ENCODE data around the gene ATRNL1. TPM values are rescaled to one million over a fixed set of nuclear protein-coding genes. Genes with fewer than 3 reads are reported as not detected.

The ATRNL1 gene
- total RNA-seq, 1 experiment from 2014 or later, result 28.7 TPM

- TF ChIP-seq ARID4B (CRISPR knock-in tag; IDR thresholded peaks at IDR 0.05; ENCODE audit: borderline replicate concordance) (no peak), SP1 (CRISPR knock-in tag; conservative IDR thresholded peaks at IDR 0.05) (no peak), SMAD4 (CRISPR knock-in tag; IDR thresholded peaks at IDR 0.05) (no peak), ZNF671 (CRISPR knock-in tag; IDR thresholded peaks at IDR 0.05) (no peak)
Measured at GRCh38 chr10:115790220-115790619, 697.1 kb downstream of the ATRNL1 start (continued).

DNA sequence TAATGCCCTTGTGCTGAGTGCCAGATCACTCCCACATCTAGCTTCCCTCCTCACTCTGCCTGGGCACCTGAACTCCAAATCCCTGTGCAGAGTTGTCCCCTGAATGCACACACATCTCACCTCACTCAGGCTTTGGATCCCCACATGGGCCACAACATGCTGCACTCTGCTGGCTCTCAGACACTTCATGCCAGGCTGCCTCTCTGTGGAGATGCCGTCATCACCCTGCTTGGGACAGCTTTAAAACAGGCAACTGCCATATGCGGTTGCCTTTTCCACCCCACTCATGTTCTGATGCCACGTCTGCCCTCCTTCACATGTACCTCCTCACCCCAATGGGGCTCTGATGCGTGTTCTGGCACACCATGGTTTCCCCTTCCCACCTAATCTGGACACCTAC is 702.8 kb downstream of the ATRNL1 start:
- Mint-ChIP-seq H3K27ac (no peak overlapping the region), H3K4me3 (no peak overlapping the region), H3K9me3 (peaks cover 22% of the 10 kb centered on the region), H3K27me3 (ENCODE audit: low read depth) (peaks cover 2% of the 10 kb centered on the region; the same call in 1 of the 2 replicates), H3K4me1 (peaks cover 15% of the 10 kb centered on the region), H3K36me3 (peaks cover 12% of the 10 kb centered on the region)
- POLR2A ChIA-PET, result no interaction called here
- ATAC-seq, result no peak
- DNase-seq (ENCODE audit: low spot score), result no peak
- CTCF ChIA-PET, result no interaction called here
- TF ChIP-seq NR1H2 (CRISPR knock-in tag; IDR thresholded peaks at IDR 0.05) (no peak), ARID4B (CRISPR knock-in tag; IDR thresholded peaks at IDR 0.05; ENCODE audit: borderline replicate concordance) (no peak), GABPB1 (CRISPR knock-in tag; IDR thresholded peaks at IDR 0.05) (no peak), RORB (CRISPR knock-in tag; IDR thresholded peaks at IDR 0.05) (no peak)
- TF ChIP-seq, protein P1, sequence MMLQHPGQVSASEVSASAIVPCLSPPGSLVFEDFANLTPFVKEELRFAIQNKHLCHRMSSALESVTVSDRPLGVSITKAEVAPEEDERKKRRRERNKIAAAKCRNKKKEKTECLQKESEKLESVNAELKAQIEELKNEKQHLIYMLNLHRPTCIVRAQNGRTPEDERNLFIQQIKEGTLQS (CRISPR knock-in tag; conservative IDR thresholded peaks at IDR 0.05), result no peak

DNA sequence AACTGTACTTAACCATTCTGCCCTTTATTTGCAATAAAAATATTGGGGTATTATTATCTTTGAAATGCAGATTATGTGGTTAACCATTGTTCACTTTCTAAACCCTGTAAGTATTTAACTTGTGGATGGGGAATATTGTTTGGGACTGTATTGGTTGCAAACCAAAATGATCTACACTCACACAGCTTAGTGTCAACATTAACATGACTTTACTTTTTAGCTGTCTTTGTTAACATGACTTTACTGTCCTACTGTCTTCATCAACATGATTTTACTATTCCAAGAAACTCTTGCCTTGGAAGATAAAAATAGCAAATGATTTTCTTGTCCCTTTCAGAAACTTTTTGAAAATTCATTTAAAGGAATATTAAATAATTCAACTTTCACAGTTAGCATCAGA is 708.3 kb downstream of the ATRNL1 start:
- peak overlapping the region; percentile 39; the same call in 1 of the 2 replicates for H3K4me3 Mint-ChIP-seq
- H3K4me1 Mint-ChIP-seq, result peaks cover 37% of the 10 kb centered on the region
- peak; percentile 45 for ATAC-seq
- H3K9me3 Mint-ChIP-seq, result peaks cover 10% of the 10 kb centered on the region
- ChIA-PET CTCF (no interaction called here), POLR2A (no interaction called here)
- DNase-seq (ENCODE audit: low spot score), result no peak
- H3K27me3 Mint-ChIP-seq (ENCODE audit: low read depth), result peaks cover 4% of the 10 kb centered on the region; the same call in 1 of the 2 replicates
- H3K27ac Mint-ChIP-seq, result no peak overlapping the region
- H3K36me3 Mint-ChIP-seq, result no peaks in the 10 kb centered on the region
- TF ChIP-seq HMGXB4 (CRISPR knock-in tag; IDR thresholded peaks at IDR 0.05) (no peak), MXD4 (CRISPR knock-in tag; IDR thresholded peaks at IDR 0.05; ENCODE audit: borderline replicate concordance) (no peak), FOXK1 (CRISPR knock-in tag; IDR thresholded peaks at IDR 0.05) (0 out of 2 replicates have a peak, but pooled peaks have one; percentile 22), ZNF281 (CRISPR knock-in tag; IDR thresholded peaks at IDR 0.05) (no peak), ELF4 (CRISPR knock-in tag; IDR thresholded peaks at IDR 0.05; ENCODE audit: low read depth) (no peak)
- TF ChIP-seq, protein P2, sequence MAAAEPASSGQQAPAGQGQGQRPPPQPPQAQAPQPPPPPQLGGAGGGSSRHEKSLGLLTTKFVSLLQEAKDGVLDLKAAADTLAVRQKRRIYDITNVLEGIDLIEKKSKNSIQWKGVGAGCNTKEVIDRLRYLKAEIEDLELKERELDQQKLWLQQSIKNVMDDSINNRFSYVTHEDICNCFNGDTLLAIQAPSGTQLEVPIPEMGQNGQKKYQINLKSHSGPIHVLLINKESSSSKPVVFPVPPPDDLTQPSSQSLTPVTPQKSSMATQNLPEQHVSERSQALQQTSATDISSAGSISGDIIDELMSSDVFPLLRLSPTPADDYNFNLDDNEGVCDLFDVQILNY (CRISPR knock-in tag; IDR thresholded peaks at IDR 0.05), result no peak
